Muscle of leg (tissue), 11 donors: ENCODE data around the gene FUT2. TPM values are rescaled to one million over a fixed set of nuclear protein-coding genes. Genes with fewer than 3 reads are reported as not detected.
A peak's percentile ranks its signal among the peaks of the same experiment; 100 is the strongest.

ENCODE experiments used
- DNase-seq: peaks from one replicate; pipeline ENCODE4 v3.0.0; 2013
- H3K27ac ChIP-seq: one replicate; pipeline ENCODE4 v1.5.1; 2013; ENCODE audit warnings: mild to moderate bottlenecking, low read length, control low read depth
- H3K27me3 ChIP-seq: one replicate; pipeline ENCODE4 v1.6.1; 2013; ENCODE audit warnings: low read length; ENCODE audit not compliant: control insufficient read depth, insufficient read depth
- H3K36me3 ChIP-seq: one replicate; pipeline ENCODE4 v1.6.1; 2013; ENCODE audit warnings: low read length; ENCODE audit not compliant: control insufficient read depth, insufficient read depth
- H3K4me1 ChIP-seq: one replicate; pipeline ENCODE4 v1.6.1; 2013; ENCODE audit warnings: low read length; ENCODE audit not compliant: control insufficient read depth, insufficient read depth
- H3K4me3 ChIP-seq: one replicate; pipeline ENCODE4 v1.5.1; 2013; ENCODE audit warnings: low read length, control low read depth
- H3K9me3 ChIP-seq: replicated peaks from 2 replicates; pipeline ENCODE4 v1.6.1; 2013; ENCODE audit warnings: low read depth, low read length; ENCODE audit not compliant: control insufficient read depth
- WGBS: methylation state at CpG from one replicate; pipeline ENCODE4 v1.1.5; 2013; ENCODE audit warnings: missing lambda C conversion rate; ENCODE audit not compliant: insufficient coverage; 5-methylcytosine and 5-hydroxymethylcytosine counted together
- polyA plus RNA-seq, 8 donors: library from polyadenylated mRNA; unstranded; fragments of 120-200 nt; gene quantifications; one replicate each; pipeline versions ENCODE4 v1.2.1 to v1.2.3, GENCODE V29; 2013; ENCODE audit warnings: inconsistent platforms in 1 of 8, low replicate concordance in 1 of 8; ENCODE audit not compliant: insufficient read length in 8 of 8, insufficient read depth in 1 of 8
- total RNA-seq: library from RNA; stranded (reverse); fragments of 120-200 nt; gene quantifications from one replicate; pipeline ENCODE4 v1.2.4, GENCODE V29; 2013

Gene FUT2
- total and polyA plus RNA-seq, 9 donors = 0.53 to 3.8 (median 0.95) TPM; not detected in 1

DNA sequence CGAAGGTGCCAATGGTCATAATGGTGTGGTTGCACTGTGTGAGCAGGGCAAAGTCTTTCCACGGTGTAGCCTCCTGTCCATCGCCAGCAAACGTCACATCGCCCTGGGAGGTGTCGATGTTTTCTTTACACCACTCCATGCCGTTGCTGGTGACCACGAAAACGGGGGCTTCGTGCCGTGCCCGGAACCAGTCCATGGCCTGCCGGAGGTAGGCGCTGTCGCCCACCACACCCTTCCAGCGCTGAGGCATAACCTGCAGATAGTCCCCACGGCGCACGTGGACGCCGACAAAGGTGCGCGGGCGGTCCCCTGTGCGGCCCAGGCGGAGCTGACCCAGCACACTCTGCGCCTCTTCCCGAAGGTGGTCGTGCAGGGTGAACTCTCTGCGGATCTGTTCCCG, 54.6 kb downstream of the FUT2 start:
- H3K4me3 ChIP-seq = no peak overlapping the region
- WGBS = 93% methylated on average over 31 of the region's 31 CpGs
- peaks cover 29% of the 10 kb centered on the region for H3K4me1 ChIP-seq
- H3K36me3 ChIP-seq = no peaks in the 10 kb centered on the region
- peaks cover 2% of the 10 kb centered on the region for H3K9me3 ChIP-seq
- H3K27me3 ChIP-seq = peaks cover 73% of the 10 kb centered on the region
- H3K27ac ChIP-seq = no peak overlapping the region
- DNase-seq = no peak

DNA sequence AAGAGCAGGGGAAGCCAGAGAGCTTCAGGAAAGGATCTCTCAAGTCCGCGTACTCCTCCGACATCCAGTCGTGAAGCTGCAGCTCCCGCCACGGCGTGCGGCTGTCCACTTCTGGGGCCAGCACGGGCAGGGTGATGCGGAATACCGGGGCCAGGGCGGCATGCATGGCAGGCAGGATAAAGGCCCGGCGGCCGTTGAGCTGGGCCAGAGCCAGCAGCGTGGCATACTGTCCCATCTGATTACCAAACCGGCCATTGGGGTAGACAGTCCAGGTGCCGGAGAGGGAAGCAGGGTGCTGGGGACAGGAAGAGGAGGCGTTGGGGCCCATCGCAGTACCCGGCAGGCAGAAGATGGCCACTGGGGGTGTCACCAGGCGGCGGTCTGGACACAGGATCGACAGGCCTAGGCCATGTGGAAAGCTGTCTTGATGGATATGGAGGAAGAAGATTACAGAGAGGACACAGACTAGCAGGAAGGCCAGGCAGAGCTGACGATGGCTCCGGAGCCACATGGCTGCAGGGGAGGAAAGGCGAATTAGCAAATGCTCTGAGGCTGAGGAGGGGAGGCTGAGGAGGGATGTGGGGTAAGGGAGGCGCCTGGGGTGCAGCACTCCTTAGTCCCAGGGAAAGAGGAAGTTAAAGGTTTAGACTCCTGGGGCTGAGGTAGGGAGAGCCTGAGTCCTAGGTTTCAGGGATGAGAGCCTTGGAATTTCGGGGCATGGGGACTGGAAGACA, 55.2 kb downstream of the FUT2 start:
- H3K27ac ChIP-seq = no peak overlapping the region
- H3K36me3 ChIP-seq = no peaks in the 10 kb centered on the region
- peaks cover 29% of the 10 kb centered on the region for H3K4me1 ChIP-seq
- peaks cover 67% of the 10 kb centered on the region for H3K27me3 ChIP-seq
- H3K9me3 ChIP-seq = no peaks in the 10 kb centered on the region
- no peak for DNase-seq
- no peak overlapping the region for H3K4me3 ChIP-seq
- 85% methylated on average over 29 of the region's 29 CpGs for WGBS

DNA sequence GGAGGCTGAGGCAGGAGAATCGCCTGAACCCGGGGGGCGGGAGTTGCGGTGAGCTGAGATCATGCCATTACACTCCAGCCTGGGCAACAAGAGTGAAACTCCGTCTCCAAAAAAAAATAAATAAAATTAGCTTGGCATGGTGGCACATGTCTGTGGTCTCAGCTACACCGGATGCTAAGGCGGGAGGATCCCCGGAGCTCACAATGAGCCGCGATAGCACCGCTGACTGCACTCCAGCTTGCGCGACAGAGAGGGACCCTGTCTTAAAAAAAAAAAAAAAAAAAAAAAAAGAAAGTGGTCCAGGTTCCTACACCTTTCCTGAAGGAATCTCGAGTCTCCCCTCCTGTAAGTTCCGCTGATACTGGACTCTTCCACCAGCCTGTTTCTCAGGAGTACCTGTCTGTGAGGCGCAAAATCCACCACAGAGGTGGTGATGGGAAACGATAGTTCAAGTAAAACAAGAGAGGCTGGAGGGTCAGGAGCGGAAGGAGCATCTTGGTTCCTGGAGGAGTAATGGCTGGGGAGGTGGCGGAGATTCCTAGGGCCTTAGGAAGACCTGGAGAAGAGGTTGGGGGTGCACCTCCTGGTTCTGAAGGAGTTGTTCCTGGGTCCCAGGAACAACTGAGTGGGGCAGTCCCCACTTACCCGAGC, 56.2 kb downstream of the FUT2 start:
- Histone ChIP-seq H3K4me1 (peaks cover 20% of the 10 kb centered on the region), H3K4me3 (peak overlapping the region; percentile 25), H3K27ac (peak overlapping the region; percentile 55), H3K9me3 (no peaks in the 10 kb centered on the region), H3K36me3 (no peaks in the 10 kb centered on the region), H3K27me3 (peaks cover 57% of the 10 kb centered on the region)
- WGBS = 14% methylated on average over 6 of the region's 20 CpGs
- no peak for DNase-seq

- WGBS = under 1% methylated on average over 71 of the region's 73 CpGs
- Histone ChIP-seq H3K4me1 (peaks cover 15% of the 10 kb centered on the region), H3K36me3 (no peaks in the 10 kb centered on the region), H3K4me3 (peak within 1 kb of the TSS; percentile 25), H3K27me3 (peaks cover 56% of the 10 kb centered on the region), H3K9me3 (no peaks in the 10 kb centered on the region), H3K27ac (peak within 1 kb of the TSS; percentile 55)
- DNase-seq = peak; percentile 59
Measured at GRCh38 chr19:48752496-48753365, 57.0 kb downstream of the FUT2 start, which contains the start of gene FUT1. TSS of gene FUT1 (minus strand) at chr19:48752641. CDS start at chr19:48751281, 1,360 bp downstream.

- H3K9me3 ChIP-seq = no peaks in the 10 kb centered on the region
- no peak within 1 kb of the TSS for H3K4me3 ChIP-seq
- no peak within 1 kb of the TSS for H3K27ac ChIP-seq
- no peak for DNase-seq
- no peaks in the 10 kb centered on the region for H3K36me3 ChIP-seq
- WGBS = 53% methylated on average over 3 of the region's 4 CpGs
- H3K27me3 ChIP-seq = peaks cover 45% of the 10 kb centered on the region
- H3K4me1 ChIP-seq = peaks cover 15% of the 10 kb centered on the region
Measured at GRCh38 chr19:48755084-48755641, 59.4 kb downstream of the FUT2 start, which contains the start of gene FGF21. TSS of gene FGF21 (plus strand) at chr19:48755524. CDS start at chr19:48756237, 713 bp downstream.

Other genes starting within 250 kb of the FUT2 start
- 21.0 TPM for gene GRWD1, start 250.0 kb upstream of the FUT2 start, total RNA-seq
- gene GRWD1, start 250.0 kb upstream of the FUT2 start, polyA plus RNA-seq = 10 to 100 TPM; 20.4 to 29.9 (median 25.8) TPM
- 0.49 TPM for gene KCNJ14, start 240.4 kb upstream of the FUT2 start, total RNA-seq
- gene KCNJ14, start 240.4 kb upstream of the FUT2 start, polyA plus RNA-seq = 1 to 10 TPM in 2 of 8 donors, under 1 TPM in 6; 0.48 to 1.2 (median 0.92) TPM
- gene CYTH2, start 226.6 kb upstream of the FUT2 start, total RNA-seq = 24.2 TPM
- 10 to 100 TPM; 37.4 to 54.5 (median 45.1) TPM for gene CYTH2, start 226.6 kb upstream of the FUT2 start, polyA plus RNA-seq
- 0.04 TPM for gene LMTK3, start 184.1 kb upstream of the FUT2 start, total RNA-seq
- gene LMTK3, start 184.1 kb upstream of the FUT2 start, polyA plus RNA-seq = under 1 TPM in 7 of 8 donors, not detected in 1; 0.03 to 0.39 (median 0.18) TPM
- 0.13 TPM for gene SULT2B1, start 143.8 kb upstream of the FUT2 start, total RNA-seq
- 1 to 10 TPM in 1 of 8 donors, under 1 TPM in 6, not detected in 1; 0.11 to 2.9 (median 0.27) TPM for gene SULT2B1, start 143.8 kb upstream of the FUT2 start, polyA plus RNA-seq
- not detected for gene SPACA4, start 89.2 kb upstream of the FUT2 start, total RNA-seq
- not detected for gene SPACA4, start 89.2 kb upstream of the FUT2 start, polyA plus RNA-seq
- gene FAM83E, start 80.9 kb upstream of the FUT2 start, total RNA-seq = 0.13 TPM
- 1 to 10 TPM in 1 of 8 donors, under 1 TPM in 6, not detected in 1; 0.11 to 1.2 (median 0.18) TPM for gene FAM83E, start 80.9 kb upstream of the FUT2 start, polyA plus RNA-seq
- gene RPL18, start 76.8 kb upstream of the FUT2 start, total RNA-seq = 2,914 TPM
- 1,000 to 10,000 TPM; 1,793 to 2,160 (median 1,901) TPM for gene RPL18, start 76.8 kb upstream of the FUT2 start, polyA plus RNA-seq
- gene SPHK2, start 76.5 kb upstream of the FUT2 start, total RNA-seq = 4.1 TPM
- gene SPHK2, start 76.5 kb upstream of the FUT2 start, polyA plus RNA-seq = 10 to 100 TPM in 4 of 8 donors, 1 to 10 TPM in 4; 7.0 to 11.8 (median 9.9) TPM
- 9.8 TPM for gene DBP, start 58.6 kb upstream of the FUT2 start, total RNA-seq
- 10 to 100 TPM in 1 of 8 donors, 1 to 10 TPM in 7; 3.0 to 10.8 (median 6.2) TPM for gene DBP, start 58.6 kb upstream of the FUT2 start, polyA plus RNA-seq
- 6.2 TPM for gene CA11, start 49.8 kb upstream of the FUT2 start, total RNA-seq
- gene CA11, start 49.8 kb upstream of the FUT2 start, polyA plus RNA-seq = 10 to 100 TPM in 7 of 8 donors, 1 to 10 TPM in 1; 7.9 to 22.1 (median 14.0) TPM
- 0.18 TPM for gene NTN5, start 23.0 kb upstream of the FUT2 start, total RNA-seq
- gene NTN5, start 23.0 kb upstream of the FUT2 start, polyA plus RNA-seq = 1 to 10 TPM in 7 of 8 donors, under 1 TPM in 1; 0.64 to 8.5 (median 2.2) TPM
- gene MAMSTR, start 23.8 kb downstream of the FUT2 start, total RNA-seq = 29.2 TPM
- gene MAMSTR, start 23.8 kb downstream of the FUT2 start, polyA plus RNA-seq = 100 to 1,000 TPM in 4 of 8 donors, 10 to 100 TPM in 4; 59.8 to 160 (median 113) TPM
- gene RASIP1, start 44.6 kb downstream of the FUT2 start, total RNA-seq = 14.1 TPM
- 10 to 100 TPM; 17.6 to 27.7 (median 25.0) TPM for gene RASIP1, start 44.6 kb downstream of the FUT2 start, polyA plus RNA-seq
- 0.04 TPM for gene IZUMO1, start 50.9 kb downstream of the FUT2 start, total RNA-seq
- gene IZUMO1, start 50.9 kb downstream of the FUT2 start, polyA plus RNA-seq = 1 to 10 TPM in 2 of 8 donors, under 1 TPM in 6; 0.20 to 1.1 (median 0.85) TPM
- 1.1 TPM for gene FUT1, start 56.7 kb downstream of the FUT2 start, total RNA-seq
- gene FUT1, start 56.7 kb downstream of the FUT2 start, polyA plus RNA-seq = 1 to 10 TPM in 7 of 8 donors, under 1 TPM in 1; 0.75 to 1.5 (median 1.3) TPM
- not detected for gene FGF21, start 59.6 kb downstream of the FUT2 start, total RNA-seq
- under 1 TPM in 1 of 8 donors, not detected in 7; 0.25 TPM for gene FGF21, start 59.6 kb downstream of the FUT2 start, polyA plus RNA-seq
- gene BCAT2, start 115.1 kb downstream of the FUT2 start, total RNA-seq = 18.8 TPM
- 10 to 100 TPM; 21.2 to 32.7 (median 24.6) TPM for gene BCAT2, start 115.1 kb downstream of the FUT2 start, polyA plus RNA-seq
- gene HSD17B14, start 140.5 kb downstream of the FUT2 start, total RNA-seq = 2.7 TPM
- gene HSD17B14, start 140.5 kb downstream of the FUT2 start, polyA plus RNA-seq = 1 to 10 TPM; 1.9 to 8.3 (median 4.3) TPM
- 18.7 TPM for gene PLEKHA4, start 172.6 kb downstream of the FUT2 start, total RNA-seq
- gene PLEKHA4, start 172.6 kb downstream of the FUT2 start, polyA plus RNA-seq = 10 to 100 TPM; 34.9 to 59.0 (median 38.4) TPM
- gene PPP1R15A, start 176.4 kb downstream of the FUT2 start, total RNA-seq = 32.2 TPM
- gene PPP1R15A, start 176.4 kb downstream of the FUT2 start, polyA plus RNA-seq = 10 to 100 TPM; 49.0 to 84.7 (median 57.3) TPM
- gene TULP2, start 202.8 kb downstream of the FUT2 start, total RNA-seq = 0.09 TPM
- gene TULP2, start 202.8 kb downstream of the FUT2 start, polyA plus RNA-seq = under 1 TPM in 7 of 8 donors, not detected in 1; 0.13 to 0.88 (median 0.46) TPM
- 97.3 TPM for gene NUCB1, start 204.3 kb downstream of the FUT2 start, total RNA-seq
- gene NUCB1, start 204.3 kb downstream of the FUT2 start, polyA plus RNA-seq = 100 to 1,000 TPM; 141 to 216 (median 175) TPM
- gene DHDH, start 237.7 kb downstream of the FUT2 start, total RNA-seq = 0.31 TPM
- gene DHDH, start 237.7 kb downstream of the FUT2 start, polyA plus RNA-seq = 1 to 10 TPM in 1 of 8 donors, under 1 TPM in 7; 0.20 to 1.9 (median 0.42) TPM